Stimulated activated CD8-positive, alpha-beta memory T cell treated with anti-CD3 and anti-CD28 coated beads, Interleukin-12 subunit alpha, Interleukin-12 subunit beta, amount 100 ng/mL, for 24 hours (primary cell): Measurements from ENCODE around the gene HCFC2.

ENCODE experiments used
- DNase-seq: peaks from one replicate; pipeline ENCODE4 v3.0.0-alpha.2; 2020; ENCODE audit errors: extremely low read depth

HCFC2 gene

GRCh38 chr12:104121001-104121400 is 56.7 kb downstream of the HCFC2 start:
- no peak for DNase-seq

DNA sequence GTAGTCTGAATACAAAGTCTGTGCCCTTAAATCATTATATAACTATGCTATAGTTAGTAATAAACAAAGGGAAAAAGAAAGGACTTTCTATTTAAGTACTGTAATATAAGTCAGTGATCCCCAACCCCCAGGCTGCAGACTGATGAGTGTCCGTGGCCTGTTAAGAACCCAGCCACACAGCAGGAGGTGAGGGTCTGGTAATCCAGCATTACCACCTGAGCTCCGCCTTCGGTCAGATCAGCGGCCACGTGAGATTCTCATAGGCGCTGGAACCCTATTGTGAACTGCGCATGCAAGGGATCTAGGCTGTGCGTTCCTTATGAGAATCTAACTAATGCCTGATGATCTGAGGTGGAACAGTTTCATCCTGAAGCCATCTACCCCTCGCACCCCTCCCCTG is 58.0 kb downstream of the HCFC2 start:
- DNase-seq = no peak

- DNase-seq = no peak
These were observed 62.2 kb downstream of the HCFC2 start for GRCh38 chr12:104126548-104126947.

DNA sequence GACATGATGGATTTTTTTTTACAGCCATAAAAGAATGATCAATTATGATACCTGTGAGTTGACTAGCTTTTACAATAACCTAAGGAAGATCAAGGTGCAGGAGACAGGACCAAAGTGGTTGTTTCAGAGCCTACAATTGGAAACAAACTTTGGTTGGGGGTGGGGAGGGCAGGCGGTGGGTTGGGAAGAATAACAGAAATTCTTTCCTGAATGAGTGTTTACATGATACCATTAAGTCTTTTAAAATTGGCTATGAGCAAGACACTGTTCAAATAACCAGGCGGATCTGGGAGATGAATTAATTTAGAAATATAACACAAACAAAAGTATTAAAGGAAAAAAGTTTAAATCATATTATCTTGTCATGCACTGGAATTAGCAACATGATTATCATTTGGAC is 66.4 kb downstream of the HCFC2 start:
- DNase-seq = no peak

DNA sequence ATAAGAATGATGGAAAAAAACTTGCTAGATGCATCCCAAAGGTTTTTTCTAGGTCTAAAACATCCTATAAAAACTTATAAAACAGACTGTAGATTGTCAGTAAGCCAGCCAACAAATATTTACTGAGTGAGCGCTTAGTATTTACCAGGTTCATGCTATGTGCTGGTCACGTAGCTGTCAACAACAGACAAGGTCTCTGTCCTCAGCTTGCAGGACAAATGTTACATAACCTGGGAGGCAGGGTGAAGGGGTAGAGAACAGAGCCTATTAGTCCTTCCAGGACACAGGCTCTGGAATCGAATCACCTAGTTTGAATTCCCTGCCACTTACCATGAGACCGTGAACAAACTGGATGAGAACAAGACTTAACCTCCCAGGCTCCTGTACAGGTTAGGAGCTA is 67.3 kb downstream of the HCFC2 start:
- no peak for DNase-seq

- no peak for DNase-seq
These were observed 68.1 kb downstream of the HCFC2 start for GRCh38 chr12:104132351-104132956.

GRCh38 chr12:104133321-104133720 is 69.0 kb downstream of the HCFC2 start:
- no peak for DNase-seq

DNA sequence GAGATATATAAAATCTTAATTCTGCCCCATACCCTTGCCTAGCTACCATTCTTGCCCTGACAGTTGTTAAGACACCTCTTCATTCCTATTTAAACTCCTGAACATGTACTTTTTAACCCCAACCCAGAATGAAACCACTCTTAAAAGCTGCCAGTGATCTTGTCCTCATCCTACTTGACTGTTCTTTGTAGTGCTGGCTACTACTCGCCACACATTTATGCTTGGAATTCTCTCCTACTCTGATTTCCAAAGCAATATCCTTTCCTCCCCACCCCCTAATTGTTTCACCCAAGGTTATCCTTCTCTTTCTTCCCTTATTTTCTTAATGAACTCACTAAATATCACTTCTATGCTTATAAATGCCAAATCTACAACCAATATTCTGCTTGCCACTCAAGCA is 69.5 kb downstream of the HCFC2 start:
- no peak for DNase-seq

GRCh38 chr12:104134882-104135281 is 70.6 kb downstream of the HCFC2 start:
- DNase-seq = no peak

GRCh38 chr12:104136577-104136976 is 72.2 kb downstream of the HCFC2 start:
- DNase-seq = no peak

GRCh38 chr12:104137001-104137901 is 72.9 kb downstream of the HCFC2 start:
- DNase-seq = no peak

DNA sequence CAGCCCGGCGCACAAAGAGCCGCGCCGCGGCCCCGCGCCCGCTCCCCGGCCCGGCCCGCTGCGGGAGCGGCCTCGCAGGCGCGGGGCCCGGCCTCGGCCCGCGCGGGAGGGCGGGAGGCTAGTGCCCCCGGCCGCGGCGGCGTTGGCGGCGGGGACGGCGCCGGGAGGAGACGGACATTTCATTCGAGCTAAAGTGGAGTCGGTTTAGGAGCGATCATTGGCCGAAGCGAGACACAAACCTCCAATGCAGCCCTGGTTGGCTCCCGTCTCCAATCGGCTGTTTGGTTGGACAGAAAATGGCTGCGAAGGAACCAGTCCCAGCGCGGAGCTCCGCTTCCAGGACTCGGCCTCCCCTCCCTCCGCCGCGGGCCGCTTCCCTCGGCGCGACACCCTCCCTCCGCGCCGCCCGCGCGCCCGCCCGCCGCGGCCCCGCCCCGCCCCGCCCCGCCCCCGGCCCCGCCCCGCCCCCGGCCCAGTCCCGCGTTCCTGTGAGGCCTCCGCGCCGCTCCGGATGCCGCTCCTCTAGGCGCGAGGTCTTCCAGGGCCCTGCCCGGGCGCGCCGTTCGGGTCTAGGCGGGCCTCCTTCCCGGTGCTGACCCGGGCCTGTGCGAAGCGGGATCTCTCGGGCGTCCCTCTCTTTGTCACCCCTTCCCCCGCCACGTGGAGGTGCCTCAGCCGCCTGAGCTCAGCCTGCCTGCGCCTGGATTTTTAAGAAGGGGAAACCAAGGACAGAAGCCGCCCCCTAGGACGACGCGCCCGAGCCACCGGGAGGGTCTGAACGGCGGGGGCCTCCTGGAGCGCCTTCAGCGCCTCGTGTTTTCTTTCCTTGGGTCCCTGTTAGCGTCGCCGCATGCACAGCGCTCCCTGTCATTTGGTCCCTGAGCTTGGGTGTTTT is 73.8 kb downstream of the HCFC2 start, which contains the start of gene NFYB:
TSS of gene NFYB (minus strand) at position 309 of the 895 bp plus-strand sequence. CDS start 2,757 bp downstream, outside the sequence.
- DNase-seq = peak; percentile 73

DNA sequence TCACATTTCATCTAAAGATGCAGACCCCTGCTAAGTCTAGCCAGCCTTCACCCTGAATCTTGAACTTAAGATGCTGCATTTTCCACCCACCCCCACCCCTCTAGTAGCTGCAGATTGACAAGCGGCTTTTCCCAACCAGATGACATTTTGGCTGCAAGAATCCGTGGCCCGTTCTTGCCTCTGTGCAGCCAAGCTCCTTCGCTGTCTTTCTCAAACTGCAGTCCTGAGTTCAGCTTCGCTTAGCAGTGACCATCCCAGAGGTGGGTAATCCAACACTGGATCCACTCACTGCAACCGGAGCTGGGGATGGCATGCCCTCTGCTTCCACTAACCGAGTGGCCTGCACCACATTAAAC is 74.4 kb downstream of the HCFC2 start:
- DNase-seq = no peak

GRCh38 chr12:104142543-104142942 is 78.2 kb downstream of the HCFC2 start:
- no peak for DNase-seq

DNA sequence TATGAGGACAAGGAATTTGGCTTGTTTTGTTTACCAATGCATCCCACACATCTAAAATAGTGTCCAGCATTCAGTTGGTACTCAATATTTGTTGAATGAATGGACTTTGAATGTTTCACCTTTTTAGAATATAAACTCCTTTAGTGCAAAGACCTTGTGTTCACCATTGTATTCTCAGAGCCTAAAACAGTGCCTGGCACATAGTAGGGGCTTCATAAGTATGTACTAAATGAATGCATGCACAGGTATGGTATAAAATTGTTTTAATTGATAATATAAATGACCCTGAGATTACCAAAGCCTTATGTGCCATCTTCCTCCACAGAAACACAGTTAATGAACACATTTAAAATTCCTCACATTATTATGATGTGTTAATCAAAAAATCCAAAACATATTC is 78.7 kb downstream of the HCFC2 start:
- no peak for DNase-seq

GRCh38 chr12:104143918-104144317 is 79.6 kb downstream of the HCFC2 start:
- DNase-seq = no peak

DNA sequence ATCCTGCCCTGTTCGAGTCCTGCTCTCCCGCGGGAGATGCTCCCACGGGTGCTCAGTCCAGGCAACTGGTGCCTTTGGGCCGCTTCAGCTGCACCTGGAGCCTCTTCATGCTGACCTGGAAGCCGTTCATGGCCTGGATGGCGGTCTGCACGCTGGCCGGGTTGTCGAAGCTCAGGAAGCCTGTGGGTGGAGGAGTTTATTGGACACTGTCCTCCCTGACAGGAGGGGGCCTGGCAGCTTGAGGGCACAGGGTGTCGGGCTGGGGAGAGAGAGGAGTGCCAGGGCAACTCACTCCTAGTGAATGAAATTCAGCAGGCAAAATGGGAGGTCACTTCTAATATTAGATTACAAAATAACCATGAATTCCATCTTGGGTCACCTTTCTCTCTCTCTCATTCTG is 83.0 kb downstream of the HCFC2 start:
- DNase-seq = no peak

DNA sequence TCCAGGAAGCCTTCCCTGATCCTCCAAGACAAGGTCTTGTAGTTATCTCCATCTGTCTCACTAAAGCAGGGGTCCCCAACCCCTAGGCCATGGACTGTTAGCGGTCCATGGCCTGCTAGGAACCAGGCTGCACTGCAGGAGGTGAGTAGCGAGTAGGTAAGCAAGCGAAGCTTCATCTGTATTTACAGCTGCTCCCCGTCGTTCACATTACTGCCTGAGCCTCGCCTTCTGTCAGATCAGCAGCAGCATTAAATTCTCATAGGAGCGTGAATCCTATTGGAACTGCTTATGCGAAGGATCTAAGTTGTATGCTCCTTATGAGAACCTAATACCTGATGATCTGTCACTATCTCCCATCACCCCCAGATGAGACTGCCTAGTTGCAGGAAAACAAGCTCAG is 86.1 kb downstream of the HCFC2 start:
- no peak for DNase-seq

- no peak for DNase-seq
These were observed 88.4 kb downstream of the HCFC2 start for GRCh38 chr12:104152685-104153241.

GRCh38 chr12:104154286-104154685 is 90.0 kb downstream of the HCFC2 start:
- DNase-seq = no peak

DNA sequence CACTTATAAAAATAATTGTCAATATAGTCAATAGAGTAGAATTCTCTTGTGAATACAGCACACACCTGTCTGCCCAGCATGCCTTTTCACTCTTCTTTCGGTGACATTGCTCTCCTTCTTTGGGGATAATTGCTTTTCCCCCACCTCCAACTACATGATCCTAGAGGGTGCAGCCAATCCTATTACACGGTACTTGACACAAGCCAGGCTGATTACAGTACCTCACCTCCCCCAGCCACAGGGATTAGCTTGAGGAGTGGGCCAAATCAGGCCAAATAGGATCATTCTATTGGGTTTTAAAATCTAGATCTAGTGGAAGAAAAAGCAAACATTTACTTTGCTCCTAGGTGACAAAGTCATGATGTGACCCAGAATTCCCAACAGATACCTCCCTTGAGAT is 90.5 kb downstream of the HCFC2 start:
- DNase-seq = no peak
